ENCODE data around the gene HOXD11. TPM values are rescaled to one million over a fixed set of nuclear protein-coding genes. Genes with fewer than 3 reads are reported as not detected.

The HOXD11 gene
- total RNA-seq, 1 experiment from 2014 or later = 107 TPM

GRCh38 chr2:176103742-176104315 is 3.3 kb upstream of the HOXD11 start:
- TF ChIP-seq EZH2 (IDR thresholded peaks at IDR 0.05; ENCODE audit: borderline replicate concordance, low read depth, low read length, poor library complexity, severe bottlenecking) (no peak), CTCF (conservative IDR thresholded peaks at IDR 0.05; ENCODE audit: low read depth, low read length) (no peak)
- H3K36me3 ChIP-seq (ENCODE audit: insufficient read depth, low read length, poor library complexity, severe bottlenecking) = peaks cover under 1% of the 10 kb centered on the region
- H3K4me1 ChIP-seq (ENCODE audit: insufficient read depth, low read length, poor library complexity, severe bottlenecking) = peaks cover 29% of the 10 kb centered on the region
- intact Hi-C loops (cut with micrococcal nuclease; ENCODE audit: unreplicated experiment) = no loop called here
- peak overlapping the region; percentile 73 for H3K4me3 ChIP-seq (ENCODE audit: low read depth, low read length, poor library complexity, severe bottlenecking)
- POLR2A ChIA-PET (ENCODE audit: low non-redundant PET) = no interaction called here
- CTCF ChIA-PET = interaction anchor here (0.7 kb wide), 2 partner anchors 774 to 988 kb away, joined by 3 to 8 read pairs; no protein-coding TSS in a partner anchor
- no peaks in the 10 kb centered on the region for H3K27me3 ChIP-seq (replicated peaks; ENCODE audit: insufficient read depth, low read depth, low read length, poor library complexity)
- H3K9me3 ChIP-seq (ENCODE audit: low read depth, low read length, poor library complexity, severe bottlenecking) = no peaks in the 10 kb centered on the region
- peak; percentile 75 for DNase-seq (ENCODE audit: low spot score)
- H3K27ac ChIP-seq (ENCODE audit: low read depth, low read length, poor library complexity, severe bottlenecking) = peak overlapping the region; percentile 94
- no TSS peak for BruUV-seq (replicated peaks)

DNA sequence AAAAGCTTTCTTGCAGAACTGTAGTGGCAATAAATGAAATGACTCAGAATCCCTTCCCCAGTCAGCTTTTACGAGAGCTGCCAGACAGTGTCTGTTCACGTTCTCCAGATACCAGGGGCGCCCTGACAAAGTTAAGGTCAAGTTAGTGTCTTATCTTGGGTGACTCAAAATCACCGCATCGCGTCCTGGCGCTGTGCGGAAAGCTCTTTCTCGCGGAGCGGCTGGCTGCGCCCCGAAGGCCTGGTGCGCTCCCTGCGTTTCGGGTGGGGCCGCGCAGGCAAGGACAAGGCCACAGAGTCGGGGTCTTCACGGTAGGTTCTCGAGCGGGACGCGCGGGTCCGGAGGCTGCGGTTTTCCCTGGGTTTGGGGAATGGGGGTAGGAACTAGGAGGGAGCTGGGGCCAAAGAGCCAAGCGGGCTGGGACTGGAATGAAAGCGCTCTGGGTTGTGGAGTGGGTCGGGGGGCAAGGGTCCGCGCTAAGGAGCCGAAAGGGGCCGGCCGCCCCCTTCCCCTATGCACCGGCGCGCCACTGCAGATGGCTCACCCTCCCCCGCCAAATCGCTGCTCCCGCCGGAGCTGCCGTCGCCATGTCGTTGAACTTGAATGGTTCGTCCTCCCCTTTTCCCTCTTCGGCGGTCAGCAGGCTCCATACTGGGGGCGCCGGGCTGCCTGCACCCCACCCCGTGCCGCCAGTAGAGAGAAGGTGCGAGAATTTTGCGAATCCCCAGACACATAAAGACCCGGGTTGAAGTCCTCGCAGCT is 2.6 kb upstream of the HOXD11 start:
- BruUV-seq (replicated peaks) = no TSS peak
- DNase-seq (ENCODE audit: low spot score) = peak; percentile 84
- Histone ChIP-seq H3K27ac (ENCODE audit: low read depth, low read length, poor library complexity, severe bottlenecking) (peak overlapping the region; percentile 94), H3K9me3 (ENCODE audit: low read depth, low read length, poor library complexity, severe bottlenecking) (no peaks in the 10 kb centered on the region), H3K4me1 (ENCODE audit: insufficient read depth, low read length, poor library complexity, severe bottlenecking) (peaks cover 29% of the 10 kb centered on the region), H3K36me3 (ENCODE audit: insufficient read depth, low read length, poor library complexity, severe bottlenecking) (peaks cover 7% of the 10 kb centered on the region), H3K4me3 (ENCODE audit: low read depth, low read length, poor library complexity, severe bottlenecking) (peak overlapping the region; percentile 73), H3K27me3 (replicated peaks; ENCODE audit: insufficient read depth, low read depth, low read length, poor library complexity) (no peaks in the 10 kb centered on the region)
- intact Hi-C loops (cut with micrococcal nuclease; ENCODE audit: unreplicated experiment) = no loop called here
- TF ChIP-seq CTCF (conservative IDR thresholded peaks at IDR 0.05; ENCODE audit: low read depth, low read length) (peak; percentile 23; the same call in 1 of the 2 replicates), EZH2 (IDR thresholded peaks at IDR 0.05; ENCODE audit: borderline replicate concordance, low read depth, low read length, poor library complexity, severe bottlenecking) (no peak)
- ChIA-PET CTCF (interaction anchor here (0.6 to 1.0 kb wide), 5 partner anchors 7 to 987 kb away, joined by 3 to 8 read pairs (median 4); no protein-coding TSS in a partner anchor), POLR2A (ENCODE audit: low non-redundant PET) (interaction anchor here (0.5 to 1.0 kb wide), 2 partner anchors 552 to 1142 kb away, joined by 3 to 17 read pairs; no protein-coding TSS in a partner anchor)

- peak; percentile 86 for DNase-seq (ENCODE audit: low spot score)
- H3K27me3 ChIP-seq (replicated peaks; ENCODE audit: insufficient read depth, low read depth, low read length, poor library complexity) = no peaks in the 10 kb centered on the region
- CTCF ChIA-PET = interaction anchor here (0.6 to 1.0 kb wide), 2 partner anchors 8 to 547 kb away, joined by 3 to 4 read pairs; no protein-coding TSS in a partner anchor
- peaks cover 29% of the 10 kb centered on the region for H3K4me1 ChIP-seq (ENCODE audit: insufficient read depth, low read length, poor library complexity, severe bottlenecking)
- no peaks in the 10 kb centered on the region for H3K9me3 ChIP-seq (ENCODE audit: low read depth, low read length, poor library complexity, severe bottlenecking)
- peaks cover 15% of the 10 kb centered on the region for H3K36me3 ChIP-seq (ENCODE audit: insufficient read depth, low read length, poor library complexity, severe bottlenecking)
- POLR2A ChIA-PET (ENCODE audit: low non-redundant PET) = interaction anchor here (0.5 to 1.0 kb wide), 2 partner anchors 551 to 1141 kb away, joined by 3 to 17 read pairs; no protein-coding TSS in a partner anchor
- H3K27ac ChIP-seq (ENCODE audit: low read depth, low read length, poor library complexity, severe bottlenecking) = peak overlapping the region; percentile 94
- peak overlapping the region; percentile 73 for H3K4me3 ChIP-seq (ENCODE audit: low read depth, low read length, poor library complexity, severe bottlenecking)
- BruUV-seq (replicated peaks) = no TSS peak
- TF ChIP-seq CTCF (conservative IDR thresholded peaks at IDR 0.05; ENCODE audit: low read depth, low read length) (no peak), EZH2 (IDR thresholded peaks at IDR 0.05; ENCODE audit: borderline replicate concordance, low read depth, low read length, poor library complexity, severe bottlenecking) (no peak)
- intact Hi-C loops (cut with micrococcal nuclease; ENCODE audit: unreplicated experiment) = no loop called here
These were observed 1.9 kb upstream of the HOXD11 start for GRCh38 chr2:176105078-176105729.
